GM12878 (cell line): ENCODE results near the gene GSE1.

Experiments used
- NR2C2 ChIP-seq: IDR thresholded peaks from 2 replicates; pipeline ENCODE4 v1.6.1; 2011; ENCODE audit warnings: borderline replicate concordance, low read depth; ENCODE audit not compliant: control insufficient read depth, insufficient read length
- POLR2A ChIP-seq: IDR thresholded peaks from 2 replicates; pipeline ENCODE4 v1.6.1; 2011; ENCODE audit warnings: low read depth, mild to moderate bottlenecking, low read length
- TF ChIP-seq, protein P1 (sequence below): IDR thresholded peaks from 2 replicates; pipeline ENCODE4 v1.6.1; 2012; ENCODE audit warnings: low read depth, low read length, improper control_type of control experiment

DNA sequence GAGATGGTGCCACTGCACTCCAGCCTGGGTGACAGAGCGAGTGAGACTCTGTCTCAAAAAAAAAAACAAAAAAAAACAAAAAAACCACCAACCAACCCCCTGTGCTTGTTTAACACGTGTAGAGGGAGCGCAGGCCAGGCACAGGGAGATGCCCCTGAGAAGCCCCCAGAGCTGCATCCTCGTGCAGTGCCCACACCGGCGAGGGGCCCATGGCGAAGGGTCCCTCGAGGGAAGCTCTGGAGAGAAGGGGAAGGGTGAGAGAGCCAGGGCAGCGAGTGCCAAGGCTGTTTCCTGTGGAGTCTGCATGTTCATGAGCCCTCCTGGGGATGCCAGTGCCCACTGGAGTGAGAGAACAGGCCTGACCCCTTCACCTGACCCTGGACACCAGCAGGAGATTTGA is 47.8 kb upstream of the GSE1 start:
- TF ChIP-seq POLR2A = no peak
- TF ChIP-seq NR2C2 = no peak
- TF ChIP-seq, protein P1, sequence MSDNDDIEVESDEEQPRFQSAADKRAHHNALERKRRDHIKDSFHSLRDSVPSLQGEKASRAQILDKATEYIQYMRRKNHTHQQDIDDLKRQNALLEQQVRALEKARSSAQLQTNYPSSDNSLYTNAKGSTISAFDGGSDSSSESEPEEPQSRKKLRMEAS = no peak
